ENCODE results near the gene NFATC2.

NFATC2 gene

DNA sequence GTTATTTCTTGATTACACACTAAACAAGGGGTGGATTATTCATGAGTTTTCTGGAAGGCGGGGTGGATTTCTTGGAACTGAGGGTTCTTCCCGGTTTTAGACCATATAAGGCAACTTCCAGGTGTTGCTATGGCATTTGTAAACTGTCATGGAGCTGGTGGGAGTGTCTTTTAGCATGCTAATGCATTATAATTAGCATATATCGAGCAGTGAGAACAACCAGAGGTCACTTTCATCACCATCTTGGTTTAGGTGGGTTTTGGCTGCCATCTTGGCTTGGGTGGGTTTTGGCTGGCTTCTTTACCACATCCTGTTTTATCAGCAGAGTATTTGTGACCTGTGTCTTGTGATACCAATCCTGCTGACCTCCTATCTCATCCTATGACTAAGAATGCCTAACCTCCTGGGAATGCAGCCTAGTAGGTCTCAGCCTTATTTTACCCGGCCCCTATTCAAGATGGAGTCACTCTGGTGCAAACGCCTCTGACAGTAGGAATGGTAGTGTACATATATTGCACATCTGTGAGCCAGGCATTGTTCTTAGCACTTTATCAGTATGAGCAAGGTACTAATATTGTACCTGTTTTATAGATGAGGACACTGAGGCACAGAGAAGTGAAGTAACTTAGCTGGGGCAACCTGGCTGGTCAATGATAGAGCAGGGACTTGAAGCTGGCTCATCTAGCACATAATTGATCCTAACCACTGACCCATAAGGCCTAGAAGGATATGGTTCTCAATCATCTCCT, 203.7 kb downstream of the NFATC2 start:
- TF ChIP-seq SIN3A (IDR thresholded peaks at IDR 0.05; ENCODE audit: borderline replicate concordance, insufficient read depth, low read length) (no peak), TAF1 (IDR thresholded peaks at IDR 0.05; ENCODE audit: borderline replicate concordance, insufficient read depth, low read length) (no peak), POLR2AphosphoS5 (IDR thresholded peaks at IDR 0.05; ENCODE audit: low read depth, low read length) (no peak), REST (IDR thresholded peaks at IDR 0.05; ENCODE audit: insufficient read depth in 1 of 2, low read depth in 2 of 2, low read length in 2 of 2) (no peak), FOXP2 (optimal IDR thresholded peaks at IDR 0.05; ENCODE audit: borderline replicate concordance, extremely low read depth, extremely low read length, insufficient read depth) (no peak)

- TF ChIP-seq TAF1 (IDR thresholded peaks at IDR 0.05; ENCODE audit: borderline replicate concordance, insufficient read depth, low read length): no peak
- no peak for TF ChIP-seq FOXP2 (optimal IDR thresholded peaks at IDR 0.05; ENCODE audit: borderline replicate concordance, extremely low read depth, extremely low read length, insufficient read depth)
- TF ChIP-seq REST (IDR thresholded peaks at IDR 0.05; ENCODE audit: insufficient read depth in 1 of 2, low read depth in 2 of 2, low read length in 2 of 2): no peak
- TF ChIP-seq SIN3A (IDR thresholded peaks at IDR 0.05; ENCODE audit: borderline replicate concordance, insufficient read depth, low read length): no peak
- TF ChIP-seq POLR2AphosphoS5 (IDR thresholded peaks at IDR 0.05; ENCODE audit: low read depth, low read length): no peak
Observed at GRCh38 chr20:51337126-51337805, 205.3 kb downstream of the NFATC2 start.

Measured in PFSK-1 (cell line).